HuH-7.5 (cell line): ENCODE data around the gene UNC5C.

Experiments
- DNase-seq: peaks from one replicate; pipeline ENCODE4 v3.0.0; 2011; ENCODE audit warnings: low spot score

Gene UNC5C

GRCh38 chr4:95466791-95467190, 82.0 kb downstream of the UNC5C start:
- no peak for DNase-seq

GRCh38 chr4:95465010-95465409, 83.8 kb downstream of the UNC5C start:
- no peak for DNase-seq

- no peak for DNase-seq
Observed at GRCh38 chr4:95462921-95463320, 85.9 kb downstream of the UNC5C start.

GRCh38 chr4:95457353-95457752, 91.4 kb downstream of the UNC5C start:
- DNase-seq = no peak

- no peak for DNase-seq
Observed at GRCh38 chr4:95450294-95450693, 98.5 kb downstream of the UNC5C start.

- no peak for DNase-seq
Observed at GRCh38 chr4:95446173-95446572, 102.6 kb downstream of the UNC5C start.

- DNase-seq = no peak
Observed at GRCh38 chr4:95445251-95445650, 103.5 kb downstream of the UNC5C start.

- no peak for DNase-seq
Observed at GRCh38 chr4:95444812-95445211, 104.0 kb downstream of the UNC5C start.

- DNase-seq = no peak
Observed at GRCh38 chr4:95439896-95440295, 108.9 kb downstream of the UNC5C start.

GRCh38 chr4:95439071-95439470, 109.7 kb downstream of the UNC5C start:
- DNase-seq = no peak

GRCh38 chr4:95432466-95432865, 116.3 kb downstream of the UNC5C start:
- DNase-seq = no peak

GRCh38 chr4:95431678-95432077, 117.1 kb downstream of the UNC5C start:
- DNase-seq = no peak

- DNase-seq = no peak
Observed at GRCh38 chr4:95429416-95429815, 119.4 kb downstream of the UNC5C start.

GRCh38 chr4:95428291-95429070, 120.3 kb downstream of the UNC5C start:
- DNase-seq = no peak

GRCh38 chr4:95426455-95426854, 122.3 kb downstream of the UNC5C start:
- DNase-seq = no peak

- DNase-seq = no peak
Observed at GRCh38 chr4:95422436-95422835, 126.3 kb downstream of the UNC5C start.

GRCh38 chr4:95421869-95422268, 126.9 kb downstream of the UNC5C start:
- no peak for DNase-seq

- no peak for DNase-seq
Observed at GRCh38 chr4:95417531-95417930, 131.2 kb downstream of the UNC5C start.

GRCh38 chr4:95415346-95415771, 133.4 kb downstream of the UNC5C start:
- DNase-seq = no peak

- DNase-seq = no peak
Observed at GRCh38 chr4:95411371-95412088, 137.2 kb downstream of the UNC5C start.

GRCh38 chr4:95410387-95410977, 138.3 kb downstream of the UNC5C start:
- DNase-seq = no peak

GRCh38 chr4:95409750-95410149, 139.0 kb downstream of the UNC5C start:
- DNase-seq = no peak

- no peak for DNase-seq
Observed at GRCh38 chr4:95409127-95409526, 139.6 kb downstream of the UNC5C start.
